Measurements from ENCODE around the gene TBC1D2B.

The TBC1D2B gene

GRCh38 chr15:78037328-78037727 lies 40.2 kb downstream of the TBC1D2B start:
- Histone ChIP-seq H3K4ac (ENCODE audit: low read length) (no peak overlapping the region), H3K27ac (replicated peaks; ENCODE audit: low read length) (no peak overlapping the region), H3K14ac (ENCODE audit: low read length) (no peak overlapping the region), H3K9me3 (replicated peaks in 1 of 2; ENCODE audit: control insufficient read depth in 2 of 2, insufficient read depth in 1 of 2, low read depth in 1 of 2, low read length in 2 of 2) (peaks cover 0 to 1% of the 10 kb centered on the region in 2 donors), H3K9ac (ENCODE audit: low read depth, low read length, poor library complexity) (no peak overlapping the region), H2BK5ac (ENCODE audit: low read length) (no peak overlapping the region), H3K4me3 (ENCODE audit: low read length in 2 of 2) (no peak overlapping the region), H3K36me3 (replicated peaks in 1 of 2; ENCODE audit: control insufficient read depth in 2 of 2, insufficient read depth in 2 of 2, low read length in 2 of 2) (peaks cover 0 to 2% of the 10 kb centered on the region in 2 donors), H4K91ac (ENCODE audit: low read depth, low read length, poor library complexity) (no peak overlapping the region), H4K8ac (ENCODE audit: low read depth, low read length) (no peak overlapping the region), H2AK5ac (ENCODE audit: low read depth, low read length) (no peak overlapping the region), H3K27me3 (ENCODE audit: control insufficient read depth in 3 of 3, insufficient read depth in 3 of 3, low read depth in 1 of 3, low read length in 3 of 3) (peaks cover 0 to 3% (median 0%) of the 10 kb centered on the region in 3 experiments), H3K23ac (ENCODE audit: low read depth, low read length, poor library complexity) (no peak overlapping the region), H3K18ac (ENCODE audit: low read length) (peak overlapping the region; percentile 27), H2AFZ (ENCODE audit: low read length) (no peak overlapping the region), H3K4me1 (ENCODE audit: control insufficient read depth in 2 of 2, insufficient read depth in 1 of 2, low read depth in 1 of 2, low read length in 2 of 2) (peaks cover 9 to 12% of the 10 kb centered on the region in 2 donors), H3K79me1 (ENCODE audit: low read depth, low read length) (no peaks in the 10 kb centered on the region), H2BK15ac (ENCODE audit: low read length) (no peak overlapping the region), H2BK120ac (ENCODE audit: low read depth, low read length) (no peak overlapping the region), H3K4me2 (ENCODE audit: insufficient read depth, low read length, poor library complexity, severe bottlenecking) (no peak overlapping the region), H2BK12ac (ENCODE audit: low read length) (peak overlapping the region; percentile 52)
- no peak for DNase-seq (ENCODE audit: low spot score)
- WGBS, 2 donors (ENCODE audit: extremely low coverage in 2 of 2, insufficient read length in 2 of 2, insufficient replicate concordance in 1 of 2), result no CpG with 5 or more reads among the region's 7 CpGs

GRCh38 chr15:78035861-78036476 lies 41.5 kb downstream of the TBC1D2B start:
- Histone ChIP-seq H3K18ac (ENCODE audit: low read length) (no peak overlapping the region), H3K9ac (ENCODE audit: low read depth, low read length, poor library complexity) (no peak overlapping the region), H3K23ac (ENCODE audit: low read depth, low read length, poor library complexity) (no peak overlapping the region), H4K91ac (ENCODE audit: low read depth, low read length, poor library complexity) (no peak overlapping the region), H2AK5ac (ENCODE audit: low read depth, low read length) (no peak overlapping the region), H4K8ac (ENCODE audit: low read depth, low read length) (no peak overlapping the region), H2BK5ac (ENCODE audit: low read length) (no peak overlapping the region), H3K9me3 (replicated peaks in 1 of 2; ENCODE audit: control insufficient read depth in 2 of 2, insufficient read depth in 1 of 2, low read depth in 1 of 2, low read length in 2 of 2) (peaks cover 0 to 1% of the 10 kb centered on the region in 2 donors), H3K4ac (ENCODE audit: low read length) (no peak overlapping the region), H3K27ac (replicated peaks; ENCODE audit: low read length) (no peak overlapping the region), H3K14ac (ENCODE audit: low read length) (no peak overlapping the region), H3K4me3 (ENCODE audit: low read length in 2 of 2) (no peak overlapping the region), H3K27me3 (ENCODE audit: control insufficient read depth in 3 of 3, insufficient read depth in 3 of 3, low read depth in 1 of 3, low read length in 3 of 3) (peaks cover 0 to 3% (median 0%) of the 10 kb centered on the region in 3 experiments), H3K36me3 (replicated peaks in 1 of 2; ENCODE audit: control insufficient read depth in 2 of 2, insufficient read depth in 2 of 2, low read length in 2 of 2) (peaks cover 0 to 2% of the 10 kb centered on the region in 2 donors), H2BK12ac (ENCODE audit: low read length) (no peak overlapping the region), H2BK120ac (ENCODE audit: low read depth, low read length) (no peak overlapping the region), H2AFZ (ENCODE audit: low read length) (no peak overlapping the region), H3K79me1 (ENCODE audit: low read depth, low read length) (no peaks in the 10 kb centered on the region), H2BK15ac (ENCODE audit: low read length) (no peak overlapping the region), H3K4me1 (ENCODE audit: control insufficient read depth in 2 of 2, insufficient read depth in 1 of 2, low read depth in 1 of 2, low read length in 2 of 2) (peaks cover 9 to 12% of the 10 kb centered on the region in 2 donors), H3K4me2 (ENCODE audit: insufficient read depth, low read length, poor library complexity, severe bottlenecking) (no peak overlapping the region)
- WGBS, 2 donors (ENCODE audit: extremely low coverage in 2 of 2, insufficient read length in 2 of 2, insufficient replicate concordance in 1 of 2), result no CpG with 5 or more reads among the region's 6 CpGs
- no peak for DNase-seq (ENCODE audit: low spot score)

- no peak overlapping the region for H3K14ac ChIP-seq (ENCODE audit: low read length)
- no peak overlapping the region for H2AFZ ChIP-seq (ENCODE audit: low read length)
- no peak overlapping the region for H3K4ac ChIP-seq (ENCODE audit: low read length)
- no peak overlapping the region for H2BK120ac ChIP-seq (ENCODE audit: low read depth, low read length)
- H2AK5ac ChIP-seq (ENCODE audit: low read depth, low read length), result no peak overlapping the region
- peaks cover 9 to 12% of the 10 kb centered on the region in 2 donors for H3K4me1 ChIP-seq (ENCODE audit: control insufficient read depth in 2 of 2, insufficient read depth in 1 of 2, low read depth in 1 of 2, low read length in 2 of 2)
- peaks cover 0 to 2% of the 10 kb centered on the region in 2 donors for H3K36me3 ChIP-seq (replicated peaks in 1 of 2; ENCODE audit: control insufficient read depth in 2 of 2, insufficient read depth in 2 of 2, low read length in 2 of 2)
- H3K4me3 ChIP-seq (ENCODE audit: low read length in 2 of 2), result no peak overlapping the region
- no peak for DNase-seq (ENCODE audit: low spot score)
- no peak overlapping the region for H2BK5ac ChIP-seq (ENCODE audit: low read length)
- no peak overlapping the region for H3K18ac ChIP-seq (ENCODE audit: low read length)
- H2BK12ac ChIP-seq (ENCODE audit: low read length), result no peak overlapping the region
- peaks cover 0 to 1% of the 10 kb centered on the region in 2 donors for H3K9me3 ChIP-seq (replicated peaks in 1 of 2; ENCODE audit: control insufficient read depth in 2 of 2, insufficient read depth in 1 of 2, low read depth in 1 of 2, low read length in 2 of 2)
- H2BK15ac ChIP-seq (ENCODE audit: low read length), result no peak overlapping the region
- no peak overlapping the region for H3K27ac ChIP-seq (replicated peaks; ENCODE audit: low read length)
- no peak overlapping the region for H3K4me2 ChIP-seq (ENCODE audit: insufficient read depth, low read length, poor library complexity, severe bottlenecking)
- H4K91ac ChIP-seq (ENCODE audit: low read depth, low read length, poor library complexity), result no peak overlapping the region
- H3K9ac ChIP-seq (ENCODE audit: low read depth, low read length, poor library complexity), result no peak overlapping the region
- no peak overlapping the region for H3K23ac ChIP-seq (ENCODE audit: low read depth, low read length, poor library complexity)
- no peak overlapping the region for H4K8ac ChIP-seq (ENCODE audit: low read depth, low read length)
- H3K79me1 ChIP-seq (ENCODE audit: low read depth, low read length), result no peaks in the 10 kb centered on the region
- peaks cover 0 to 3% (median 0%) of the 10 kb centered on the region in 3 experiments for H3K27me3 ChIP-seq (ENCODE audit: control insufficient read depth in 3 of 3, insufficient read depth in 3 of 3, low read depth in 1 of 3, low read length in 3 of 3)
- no CpG with 5 or more reads among the region's 4 CpGs for WGBS, 2 donors (ENCODE audit: extremely low coverage in 2 of 2, insufficient read length in 2 of 2, insufficient replicate concordance in 1 of 2)
Observed at GRCh38 chr15:78035321-78035751, 42.2 kb downstream of the TBC1D2B start.

- H3K4me3 ChIP-seq (ENCODE audit: low read length in 2 of 2), result no peak overlapping the region
- H2BK120ac ChIP-seq (ENCODE audit: low read depth, low read length), result no peak overlapping the region
- H3K27ac ChIP-seq (replicated peaks; ENCODE audit: low read length), result no peak overlapping the region
- H3K9me3 ChIP-seq (replicated peaks in 1 of 2; ENCODE audit: control insufficient read depth in 2 of 2, insufficient read depth in 1 of 2, low read depth in 1 of 2, low read length in 2 of 2), result no peaks in the 10 kb centered on the region
- no peak overlapping the region for H4K91ac ChIP-seq (ENCODE audit: low read depth, low read length, poor library complexity)
- H3K18ac ChIP-seq (ENCODE audit: low read length), result no peak overlapping the region
- H3K4me2 ChIP-seq (ENCODE audit: insufficient read depth, low read length, poor library complexity, severe bottlenecking), result no peak overlapping the region
- no peak overlapping the region for H2AK5ac ChIP-seq (ENCODE audit: low read depth, low read length)
- no peak overlapping the region for H3K4ac ChIP-seq (ENCODE audit: low read length)
- WGBS, 2 donors (ENCODE audit: extremely low coverage in 2 of 2, insufficient read length in 2 of 2, insufficient replicate concordance in 1 of 2), result no CpG with 5 or more reads among the region's 13 CpGs
- H3K9ac ChIP-seq (ENCODE audit: low read depth, low read length, poor library complexity), result no peak overlapping the region
- no peak overlapping the region for H3K23ac ChIP-seq (ENCODE audit: low read depth, low read length, poor library complexity)
- H3K4me1 ChIP-seq (ENCODE audit: control insufficient read depth in 2 of 2, insufficient read depth in 1 of 2, low read depth in 1 of 2, low read length in 2 of 2), result peaks cover 9 to 12% of the 10 kb centered on the region in 2 donors
- no peak overlapping the region for H3K14ac ChIP-seq (ENCODE audit: low read length)
- no peak overlapping the region for H2BK15ac ChIP-seq (ENCODE audit: low read length)
- H3K36me3 ChIP-seq (replicated peaks in 1 of 2; ENCODE audit: control insufficient read depth in 2 of 2, insufficient read depth in 2 of 2, low read length in 2 of 2), result peaks cover 1 to 2% of the 10 kb centered on the region in 2 donors
- no peak overlapping the region for H4K8ac ChIP-seq (ENCODE audit: low read depth, low read length)
- no peaks in the 10 kb centered on the region for H3K79me1 ChIP-seq (ENCODE audit: low read depth, low read length)
- H2AFZ ChIP-seq (ENCODE audit: low read length), result no peak overlapping the region
- no peak for DNase-seq (ENCODE audit: low spot score)
- no peak overlapping the region for H2BK12ac ChIP-seq (ENCODE audit: low read length)
- peaks cover 0 to 3% (median 0%) of the 10 kb centered on the region in 3 experiments for H3K27me3 ChIP-seq (ENCODE audit: control insufficient read depth in 3 of 3, insufficient read depth in 3 of 3, low read depth in 1 of 3, low read length in 3 of 3)
- H2BK5ac ChIP-seq (ENCODE audit: low read length), result no peak overlapping the region
Observed at GRCh38 chr15:78034495-78035191, 42.9 kb downstream of the TBC1D2B start.
